GM13976 (cell line): ENCODE results near the gene PTPN18.

Experiments used
- DNase-seq: peaks from one replicate; pipeline ENCODE4 v3.0.0; 2012; ENCODE audit warnings: low spot score
- in situ Hi-C: fragments of 300-500 bp; cut with MboI; formaldehyde crosslinking; loops from one replicate; pipeline ENCODE4 v1.12.0; 2022; ENCODE audit warnings: low sequenced_read_pairs, mixed read lengths, inconsistent platforms; ENCODE audit not compliant: unreplicated experiment
- TF ChIP-seq, protein P1 (sequence below): IDR thresholded peaks from 2 replicates; pipeline ENCODE4 v1.5.1; 2012; ENCODE audit warnings: borderline replicate concordance, mild to moderate bottlenecking; ENCODE audit not compliant: insufficient read depth; ENCODE audit errors: extremely low read depth, missing control alignments, control extremely low read depth

PTPN18 gene

GRCh38 chr2:130378206-130378897, 22.5 kb downstream of the PTPN18 start:
- in situ Hi-C loops = no loop called here
- DNase-seq = no peak
- TF ChIP-seq, protein P1, sequence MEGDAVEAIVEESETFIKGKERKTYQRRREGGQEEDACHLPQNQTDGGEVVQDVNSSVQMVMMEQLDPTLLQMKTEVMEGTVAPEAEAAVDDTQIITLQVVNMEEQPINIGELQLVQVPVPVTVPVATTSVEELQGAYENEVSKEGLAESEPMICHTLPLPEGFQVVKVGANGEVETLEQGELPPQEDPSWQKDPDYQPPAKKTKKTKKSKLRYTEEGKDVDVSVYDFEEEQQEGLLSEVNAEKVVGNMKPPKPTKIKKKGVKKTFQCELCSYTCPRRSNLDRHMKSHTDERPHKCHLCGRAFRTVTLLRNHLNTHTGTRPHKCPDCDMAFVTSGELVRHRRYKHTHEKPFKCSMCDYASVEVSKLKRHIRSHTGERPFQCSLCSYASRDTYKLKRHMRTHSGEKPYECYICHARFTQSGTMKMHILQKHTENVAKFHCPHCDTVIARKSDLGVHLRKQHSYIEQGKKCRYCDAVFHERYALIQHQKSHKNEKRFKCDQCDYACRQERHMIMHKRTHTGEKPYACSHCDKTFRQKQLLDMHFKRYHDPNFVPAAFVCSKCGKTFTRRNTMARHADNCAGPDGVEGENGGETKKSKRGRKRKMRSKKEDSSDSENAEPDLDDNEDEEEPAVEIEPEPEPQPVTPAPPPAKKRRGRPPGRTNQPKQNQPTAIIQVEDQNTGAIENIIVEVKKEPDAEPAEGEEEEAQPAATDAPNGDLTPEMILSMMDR = no peak

DNA sequence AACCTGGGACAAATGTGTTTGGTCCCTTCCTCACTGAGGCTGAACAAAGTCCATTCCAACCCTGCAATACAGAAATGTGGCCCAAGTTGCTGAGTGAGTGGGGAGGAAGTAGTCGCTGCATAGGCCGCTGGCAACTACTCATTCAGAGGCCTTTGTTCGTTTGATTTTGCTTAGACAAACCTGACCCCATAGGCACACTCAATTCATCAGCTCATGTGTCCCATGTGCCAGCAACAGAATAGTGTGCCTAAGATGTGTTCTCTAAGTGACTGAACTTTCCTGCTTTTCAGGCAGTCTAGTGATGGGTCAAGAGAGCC, 23.0 kb downstream of the PTPN18 start:
- no peak for DNase-seq
- TF ChIP-seq, protein P1 = no peak
- in situ Hi-C loops = no loop called here

GRCh38 chr2:130380096-130380934, 24.5 kb downstream of the PTPN18 start:
- no peak for DNase-seq
- TF ChIP-seq, protein P1 = no peak
- in situ Hi-C loops = no loop called here

DNA sequence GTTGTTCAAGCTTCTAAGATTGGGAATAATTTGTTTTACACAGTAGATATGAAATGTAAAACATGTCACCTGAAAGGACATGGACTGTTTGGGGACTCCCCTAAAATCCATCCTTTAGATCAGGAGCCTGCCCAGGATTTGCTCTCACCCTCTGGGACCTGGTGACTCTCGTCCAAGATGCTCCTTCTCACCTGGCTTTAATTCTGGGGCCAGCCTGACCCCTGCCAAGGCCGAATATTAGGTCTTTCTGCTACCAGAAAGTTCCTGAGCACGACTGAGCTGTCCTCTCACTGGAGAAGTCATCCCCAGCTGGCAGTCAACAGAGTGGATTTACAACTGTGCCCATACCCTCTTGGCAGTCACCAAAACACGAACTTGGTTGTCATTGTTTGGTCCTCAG, 25.3 kb downstream of the PTPN18 start:
- TF ChIP-seq, protein P1 = no peak
- in situ Hi-C loops = no loop called here
- no peak for DNase-seq

- in situ Hi-C loops = no loop called here
- no peak for DNase-seq
- TF ChIP-seq, protein P1 = no peak
Measured at GRCh38 chr2:130381619-130382018, 25.8 kb downstream of the PTPN18 start.

DNA sequence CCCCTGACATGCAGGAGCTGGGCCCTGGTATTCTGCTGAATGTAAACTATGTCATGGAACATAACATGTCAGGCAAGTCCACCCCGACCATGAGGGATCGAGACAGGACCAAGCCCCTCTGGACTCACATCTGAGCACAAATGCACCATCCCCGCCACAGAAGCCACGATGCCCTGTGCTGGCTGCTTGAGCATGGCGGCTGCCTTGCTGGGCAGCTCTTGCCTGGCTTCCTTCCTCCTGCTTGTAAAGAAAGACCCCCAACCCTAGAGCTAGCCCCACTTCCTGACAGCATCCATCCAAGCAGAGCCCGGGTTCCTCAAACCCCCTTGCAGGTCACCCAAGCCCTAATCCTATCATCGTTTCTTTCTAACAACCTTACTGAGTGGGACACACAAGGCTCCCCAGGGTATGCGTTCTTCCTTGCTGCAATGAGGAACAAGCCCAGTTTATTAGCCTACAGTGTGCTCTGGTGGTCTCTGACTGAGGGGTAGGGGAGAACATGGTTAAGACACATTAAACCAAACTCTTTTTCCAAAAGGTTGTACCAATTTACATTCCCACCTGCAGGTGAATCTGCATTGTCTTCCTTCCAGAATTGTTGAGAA, 26.6 kb downstream of the PTPN18 start:
- no peak for DNase-seq
- in situ Hi-C loops = no loop called here
- TF ChIP-seq, protein P1 = no peak
